NCI-H146 (cell line): ENCODE measurements around the gene OR52E4.

ENCODE experiments used
- DNase-seq: peaks from one replicate; lab custom pipeline; 2025; lab: John Stamatoyannopoulos, UW

The OR52E4 gene

GRCh38 chr11:5929571-5930368, 49.3 kb downstream of the OR52E4 start:
- no peak for DNase-seq

- no peak for DNase-seq
Observed at GRCh38 chr11:5930614-5931013, 50.2 kb downstream of the OR52E4 start.

GRCh38 chr11:5931061-5931460, 50.6 kb downstream of the OR52E4 start:
- no peak for DNase-seq

- no peak for DNase-seq
Observed at GRCh38 chr11:5932671-5933070, 52.2 kb downstream of the OR52E4 start.

- no peak for DNase-seq
Observed at GRCh38 chr11:5933116-5933515, 52.7 kb downstream of the OR52E4 start.
